T-helper 17 cell (primary cell): ENCODE results near the gene TAS2R46. TPM values are rescaled to one million over a fixed set of nuclear protein-coding genes. Genes with fewer than 3 reads are reported as not detected.
"Not testable (repeated sequence)": the region's sequence is repeated elsewhere in the genome, so short reads cannot be mapped to it uniquely, and the experiment has no call there.

Experiments
- ATAC-seq: fragments of 150-1000 bp; cut with Tn5 transposase; 2 replicates; pipeline ENCODE4 v1.10.0; 2021; ENCODE audit warnings: mild to moderate bottlenecking, moderate library complexity
- DNase-seq, 3 donors: peaks; one replicate each; pipeline versions ENCODE4 v3.0.0 to v3.0.0-alpha.2; 2020 to 2021
- H3K9me3 ChIP-seq: one replicate; pipeline ENCODE4 v1.7.0; 2013; ENCODE audit warnings: low read length, mild to moderate bottlenecking; ENCODE audit not compliant: control insufficient read depth, poor library complexity, severe bottlenecking
- H3K27ac Mint-ChIP-seq: one replicate; pipeline ENCODE4 v1.8.0; 2022; ENCODE audit warnings: mild to moderate bottlenecking, moderate library complexity, mixed read lengths
- H3K27me3 Mint-ChIP-seq: one replicate; pipeline ENCODE4 v1.8.0; 2022; ENCODE audit warnings: mixed read lengths
- H3K36me3 Mint-ChIP-seq: one replicate; pipeline ENCODE4 v1.8.0; 2022; ENCODE audit warnings: low read depth, mixed read lengths
- H3K4me1 Mint-ChIP-seq: one replicate; pipeline ENCODE4 v1.8.0; 2022; ENCODE audit warnings: mild to moderate bottlenecking, mixed read lengths
- H3K4me3 Mint-ChIP-seq: one replicate; pipeline ENCODE4 v1.8.0; 2022; ENCODE audit warnings: mild to moderate bottlenecking, moderate library complexity, mixed read lengths
- total RNA-seq, 4 donors: library from RNA in 2 of 4; stranded (reverse) in 2 of 4; gene quantifications; one replicate each; pipeline ENCODE4 v1.2.3 and lab custom pipeline; 2022 to 2026

The TAS2R46 gene
- total RNA-seq, 2 donors from 2014 or later = 1.2 to 2.2 TPM

DNA sequence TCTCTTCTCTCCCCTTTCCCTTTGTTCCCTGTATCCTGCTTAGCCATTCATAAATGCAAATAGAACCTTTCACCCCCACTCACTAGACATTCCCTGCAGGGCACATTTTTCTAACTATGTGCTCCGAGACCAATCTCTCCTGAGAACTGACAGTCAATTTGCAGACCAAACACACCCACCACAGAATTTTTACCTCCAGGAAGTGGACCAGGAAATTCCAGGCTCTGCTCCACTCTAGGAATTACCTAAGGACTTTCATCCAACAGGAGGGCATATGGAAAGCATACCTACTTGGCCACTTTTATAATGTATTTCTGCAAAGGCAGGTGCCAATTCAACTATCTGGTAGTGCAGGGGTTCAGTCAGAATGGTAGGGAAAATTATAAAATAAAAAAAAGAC lies 8.9 kb upstream of the TAS2R46 start:
- Mint-ChIP-seq H3K36me3 (peaks cover 2% of the 10 kb centered on the region), H3K4me1 (peaks cover 8% of the 10 kb centered on the region)
- no peak for ATAC-seq

GRCh38 chr12:11069854-11070365 lies 7.8 kb upstream of the TAS2R46 start:
- Mint-ChIP-seq H3K4me3 (no peak overlapping the region), H3K27ac (no peak overlapping the region), H3K27me3 (no peaks in the 10 kb centered on the region), H3K4me1 (peaks cover 7% of the 10 kb centered on the region), H3K36me3 (peaks cover 2% of the 10 kb centered on the region)
- H3K9me3 ChIP-seq = no peaks in the 10 kb centered on the region
- no peak for DNase-seq
- ATAC-seq = no peak

More for the DNA sequence above, 8.9 kb upstream of the TAS2R46 start:
- no peaks in the 10 kb centered on the region for H3K9me3 ChIP-seq
- Mint-ChIP-seq H3K27me3 (no peaks in the 10 kb centered on the region), H3K4me3 (no peak overlapping the region), H3K27ac (no peak overlapping the region)
- DNase-seq = no peak

- Mint-ChIP-seq H3K4me3 (no peak overlapping the region), H3K4me1 (peaks cover 12% of the 10 kb centered on the region), H3K36me3 (no peaks in the 10 kb centered on the region), H3K27ac (no peak overlapping the region), H3K27me3 (no peaks in the 10 kb centered on the region)
- H3K9me3 ChIP-seq = no peaks in the 10 kb centered on the region
- DNase-seq (no peak), ATAC-seq (no peak)
Measured at GRCh38 chr12:11067514-11067913, 5.4 kb upstream of the TAS2R46 start.

DNA sequence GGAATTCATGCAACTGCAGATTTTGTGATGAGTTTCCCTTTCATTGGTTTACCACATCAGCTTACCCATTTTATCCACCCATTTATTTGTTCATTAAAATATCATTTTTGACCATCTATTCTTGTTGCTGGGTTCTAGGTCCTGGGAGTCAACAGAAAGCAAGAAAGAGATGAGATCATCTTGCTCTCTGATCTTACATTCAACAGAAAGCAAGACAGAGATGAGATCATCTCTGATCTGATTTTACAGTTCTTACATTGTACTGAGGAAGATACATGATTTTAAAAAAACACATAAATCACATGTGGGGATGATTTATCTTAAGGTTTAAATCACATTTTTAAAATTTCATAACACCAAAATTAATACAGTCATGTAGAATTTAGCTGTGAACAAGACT lies 2.3 kb downstream of the TAS2R46 start:
- Mint-ChIP-seq H3K36me3 (no peaks in the 10 kb centered on the region), H3K27me3 (no peaks in the 10 kb centered on the region), H3K27ac (no peak overlapping the region), H3K4me1 (peaks cover 9% of the 10 kb centered on the region), H3K4me3 (no peak overlapping the region)
- H3K9me3 ChIP-seq = no peaks in the 10 kb centered on the region
- DNase-seq (no peak), ATAC-seq (no peak)

DNA sequence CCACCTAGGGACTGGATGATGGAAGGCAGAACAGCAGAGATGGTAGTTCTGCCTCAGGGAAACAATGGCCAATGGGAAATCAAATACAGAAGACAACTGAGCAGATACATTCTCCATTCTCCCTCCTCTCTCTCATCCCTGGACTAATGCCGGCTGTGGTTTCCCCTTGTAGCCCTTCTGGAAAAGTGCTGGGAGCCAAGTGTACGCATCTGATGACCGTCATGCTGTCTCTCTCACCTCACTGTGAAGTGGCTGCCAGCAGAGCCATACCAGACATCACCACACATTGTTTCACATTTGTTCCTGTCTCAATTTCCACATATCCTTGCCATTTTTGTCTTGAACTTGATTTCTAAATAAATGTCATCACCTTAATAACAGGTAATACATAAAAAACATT lies 3.1 kb downstream of the TAS2R46 start:
- H3K36me3 Mint-ChIP-seq = no peaks in the 10 kb centered on the region
- H3K27ac Mint-ChIP-seq = no peak overlapping the region
- no peaks in the 10 kb centered on the region for H3K27me3 Mint-ChIP-seq
- no peak for DNase-seq
- ATAC-seq = no peak
- peaks cover 4% of the 10 kb centered on the region for H3K4me1 Mint-ChIP-seq
- H3K9me3 ChIP-seq = no peaks in the 10 kb centered on the region
- H3K4me3 Mint-ChIP-seq = no peak overlapping the region

GRCh38 chr12:11055306-11055705 lies 6.8 kb downstream of the TAS2R46 start:
- H3K4me3 Mint-ChIP-seq = no peak overlapping the region
- H3K27me3 Mint-ChIP-seq = no peaks in the 10 kb centered on the region
- no peaks in the 10 kb centered on the region for H3K9me3 ChIP-seq
- no peaks in the 10 kb centered on the region for H3K4me1 Mint-ChIP-seq
- ATAC-seq (no peak), DNase-seq (no peak)
- H3K27ac Mint-ChIP-seq = no peak overlapping the region
- no peaks in the 10 kb centered on the region for H3K36me3 Mint-ChIP-seq

DNA sequence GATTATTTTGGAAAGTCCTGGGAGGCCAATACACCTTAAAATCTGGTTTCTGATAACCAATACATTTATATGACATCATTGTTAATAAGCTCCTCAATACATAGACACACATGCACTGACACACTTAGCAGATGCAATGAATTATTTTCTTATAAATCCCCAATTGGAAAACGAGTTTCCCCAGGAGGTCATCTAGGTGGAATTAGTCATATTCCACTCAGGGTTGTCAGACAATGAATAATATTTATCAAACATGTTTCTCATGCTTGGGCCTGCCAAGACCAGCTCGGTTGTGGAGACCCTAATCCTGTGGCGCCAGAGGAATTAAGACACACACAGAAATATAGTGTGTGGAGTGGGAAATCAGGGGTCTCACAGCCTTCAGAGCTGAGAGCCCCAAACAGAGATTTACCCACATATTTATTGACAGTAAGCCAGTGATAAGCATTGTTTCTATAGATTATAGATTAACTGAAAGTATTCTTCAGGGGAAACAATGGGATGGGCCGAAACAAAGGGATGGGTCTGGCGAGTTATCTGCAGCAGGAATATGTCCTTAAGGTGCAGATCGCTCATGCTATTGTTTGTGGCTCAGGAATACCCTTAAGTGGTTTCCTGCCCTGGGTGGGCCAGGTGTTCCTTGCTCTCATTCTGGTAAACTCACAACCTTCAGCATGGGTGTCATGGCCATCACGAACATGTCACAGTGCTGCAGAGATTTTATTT lies 12.1 kb downstream of the TAS2R46 start:
- not testable (repeated sequence) for H3K27me3 Mint-ChIP-seq, H3K4me3 Mint-ChIP-seq, H3K9me3 ChIP-seq, H3K4me1 Mint-ChIP-seq, DNase-seq, H3K36me3 Mint-ChIP-seq, H3K27ac Mint-ChIP-seq, ATAC-seq

GRCh38 chr12:11041366-11041765 lies 20.7 kb downstream of the TAS2R46 start:
- H3K36me3 Mint-ChIP-seq, DNase-seq, H3K9me3 ChIP-seq, H3K4me1 Mint-ChIP-seq, H3K27ac Mint-ChIP-seq, ATAC-seq, H3K4me3 Mint-ChIP-seq, H3K27me3 Mint-ChIP-seq: not testable (repeated sequence)

DNA sequence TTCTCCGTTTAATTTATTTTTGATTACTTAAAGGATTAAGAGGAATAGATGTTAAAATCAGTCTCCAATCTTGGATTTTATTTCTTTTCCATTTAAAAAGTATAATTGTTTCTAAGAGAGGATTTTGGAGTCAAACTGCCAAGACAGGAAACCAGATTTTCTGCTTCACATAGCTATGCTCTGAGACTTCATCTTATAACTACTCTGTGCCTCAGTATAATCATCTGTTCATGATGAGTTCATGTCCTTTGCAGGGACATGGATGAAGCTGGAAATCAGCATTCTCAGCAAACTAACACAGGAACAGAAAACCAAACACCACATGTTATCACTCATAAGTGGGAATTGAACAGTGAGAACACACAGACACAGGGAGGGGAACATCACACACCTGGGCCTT lies 21.9 kb downstream of the TAS2R46 start:
- DNase-seq (no peak), ATAC-seq (no peak)
- H3K27me3 Mint-ChIP-seq = no peaks in the 10 kb centered on the region
- H3K27ac Mint-ChIP-seq = no peak overlapping the region
- H3K36me3 Mint-ChIP-seq = peaks cover 2% of the 10 kb centered on the region
- no peaks in the 10 kb centered on the region for H3K9me3 ChIP-seq
- peaks cover 4% of the 10 kb centered on the region for H3K4me1 Mint-ChIP-seq
- no peak overlapping the region for H3K4me3 Mint-ChIP-seq

- Mint-ChIP-seq H3K36me3 (no peaks in the 10 kb centered on the region), H3K4me1 (peaks cover 4% of the 10 kb centered on the region), H3K4me3 (no peak overlapping the region), H3K27me3 (no peaks in the 10 kb centered on the region), H3K27ac (no peak overlapping the region)
- DNase-seq = no peak
- ATAC-seq = no peak
- H3K9me3 ChIP-seq = no peaks in the 10 kb centered on the region
Measured at GRCh38 chr12:11039171-11039570, 22.9 kb downstream of the TAS2R46 start.

- not testable (repeated sequence) for H3K4me3 Mint-ChIP-seq, H3K27ac Mint-ChIP-seq, H3K36me3 Mint-ChIP-seq, DNase-seq, ATAC-seq, H3K9me3 ChIP-seq, H3K27me3 Mint-ChIP-seq, H3K4me1 Mint-ChIP-seq
Measured at GRCh38 chr12:11033959-11034358, 28.1 kb downstream of the TAS2R46 start.

GRCh38 chr12:11031307-11031706 lies 30.8 kb downstream of the TAS2R46 start, which contains the start of gene TAS2R31:
Gene TAS2R31, minus strand, starts transcription at chr12:11031407. Its CDS starts 72 bp downstream, at chr12:11031335.
- ATAC-seq = no peak
- no peaks in the 10 kb centered on the region for H3K9me3 ChIP-seq
- Mint-ChIP-seq H3K36me3 (peaks cover 2% of the 10 kb centered on the region), H3K4me3 (no peak within 1 kb of the TSS), H3K27me3 (no peaks in the 10 kb centered on the region), H3K4me1 (no peaks in the 10 kb centered on the region), H3K27ac (no peak within 1 kb of the TSS)
- DNase-seq = no peak

DNA sequence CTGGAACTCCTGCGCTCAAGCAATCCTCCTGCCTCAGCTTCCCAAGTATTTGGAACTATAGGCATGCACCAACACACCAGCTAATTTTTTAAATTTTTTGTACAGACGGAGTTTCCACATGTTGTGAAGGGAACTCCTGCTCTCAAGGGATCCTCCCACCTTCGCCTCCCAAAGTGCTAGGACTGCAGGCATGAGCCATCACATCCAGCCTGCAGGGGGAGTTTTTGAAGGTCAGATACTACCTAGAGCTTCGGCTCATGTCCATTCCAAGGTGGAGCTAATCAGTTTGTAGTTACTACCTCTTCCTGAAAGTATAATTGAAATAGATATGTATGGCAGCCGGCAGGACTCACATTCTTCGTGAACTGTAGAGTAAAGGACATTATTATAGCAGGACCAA lies 36.0 kb downstream of the TAS2R46 start:
- Mint-ChIP-seq H3K27me3 (no peaks in the 10 kb centered on the region), H3K27ac (no peak overlapping the region), H3K4me3 (no peak overlapping the region), H3K4me1 (peaks cover 6% of the 10 kb centered on the region), H3K36me3 (peaks cover 2% of the 10 kb centered on the region)
- ATAC-seq = no peak
- H3K9me3 ChIP-seq = no peaks in the 10 kb centered on the region
- no peak for DNase-seq

DNA sequence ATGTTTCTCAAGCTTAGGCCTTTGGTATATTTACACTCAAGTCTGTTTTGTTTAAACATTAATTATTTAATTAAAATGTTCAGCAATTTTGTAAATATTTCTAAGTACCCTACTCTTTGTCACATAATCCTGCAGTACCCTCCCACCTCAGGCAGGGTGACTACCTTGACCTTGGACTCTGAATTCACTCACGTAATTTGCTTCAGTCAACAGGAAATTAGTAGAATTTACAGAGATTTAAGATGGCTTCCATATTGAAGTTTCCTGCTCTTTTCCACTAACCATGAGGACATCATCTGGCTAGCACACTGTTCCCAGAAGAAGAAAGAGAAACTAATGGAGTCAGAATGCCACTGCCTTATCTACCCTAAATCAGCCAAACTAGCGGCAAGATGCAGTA lies 38.7 kb downstream of the TAS2R46 start:
- peaks cover 6% of the 10 kb centered on the region for H3K4me1 Mint-ChIP-seq
- no peak for DNase-seq
- no peak overlapping the region for H3K4me3 Mint-ChIP-seq
- no peak overlapping the region for H3K27ac Mint-ChIP-seq
- H3K36me3 Mint-ChIP-seq = peaks cover 2% of the 10 kb centered on the region
- no peaks in the 10 kb centered on the region for H3K9me3 ChIP-seq
- no peaks in the 10 kb centered on the region for H3K27me3 Mint-ChIP-seq
- ATAC-seq = no peak
